CD4-positive, alpha-beta T cell (primary cell): ENCODE measurements around the gene ARL8A. TPM values are rescaled to one million over a fixed set of nuclear protein-coding genes. Genes with fewer than 3 reads are reported as not detected.
A peak's percentile ranks its signal among the peaks of the same experiment; 100 is the strongest.

ENCODE experiments used
- ATAC-seq: fragments of 200-7000 bp; cut with Tn5 transposase; one replicate; pipeline ENCODE4 v1.10.0; 2022; ENCODE audit warnings: mild to moderate bottlenecking; ENCODE audit not compliant: poor library complexity
- CTCF ChIA-PET: fragments of 350-600 bp; sonication (Branson Sonifier 250); formaldehyde crosslinking; loops from one replicate; lab custom pipeline; 2021; ENCODE audit warnings: antibody characterized with exemption, inconsistent platforms; lab: Charles Lee
- POLR2A ChIA-PET: fragments of 350-600 bp; sonication (Branson Sonifier 250); formaldehyde crosslinking; loops from one replicate; lab custom pipeline; 2021; ENCODE audit warnings: antibody characterized with exemption, inconsistent platforms; lab: Charles Lee
- DNase-seq, 14 experiments: peaks; one replicate each; pipeline ENCODE4 v3.0.0-alpha.2; 2013 to 2020; ENCODE audit warnings: mixed read lengths in 2 of 14
- H3K27ac ChIP-seq, 2 donors: one replicate each; pipeline versions ENCODE4 v1.5.1 to v1.7.0; 2013; ENCODE audit warnings: low read length in 2 of 2, low read depth in 1 of 2, mild to moderate bottlenecking in 1 of 2
- H3K27me3 ChIP-seq, 2 experiments: 1 replicate in 1 of 2; 2 replicates in 1 of 2; pipeline versions ENCODE4 v1.6.1 to v1.7.0; 2013; ENCODE audit warnings: low read length in 2 of 2, control low read depth in 1 of 2, mild to moderate bottlenecking in 1 of 2, moderate library complexity in 1 of 2; ENCODE audit not compliant: insufficient read depth in 2 of 2, control insufficient read depth in 1 of 2
- H3K36me3 ChIP-seq: one replicate; pipeline ENCODE4 v1.6.1; 2013; ENCODE audit warnings: low read length, control low read depth; ENCODE audit not compliant: insufficient read depth
- H3K4me1 ChIP-seq: one replicate; pipeline ENCODE4 v1.6.1; 2013; ENCODE audit warnings: low read length, control low read depth; ENCODE audit not compliant: insufficient read depth
- H3K4me3 ChIP-seq: one replicate; pipeline ENCODE4 v1.5.1; 2013; ENCODE audit warnings: mild to moderate bottlenecking, low read length, moderate library complexity
- H3K9me3 ChIP-seq, 2 experiments: 1 replicate in 1 of 2; 2 replicates in 1 of 2; pipeline versions ENCODE4 v1.6.1 to v1.7.0; 2013; ENCODE audit warnings: low read length in 2 of 2, mild to moderate bottlenecking in 2 of 2, control low read depth in 1 of 2, moderate library complexity in 1 of 2; ENCODE audit not compliant: control insufficient read depth in 1 of 2, insufficient read depth in 1 of 2
- H3K27ac Mint-ChIP-seq: one replicate; pipeline ENCODE4 v1.8.0; 2020; ENCODE audit warnings: mixed read lengths
- H3K27me3 Mint-ChIP-seq: one replicate; pipeline ENCODE4 v1.8.0; 2021; ENCODE audit warnings: mixed read lengths
- H3K36me3 Mint-ChIP-seq: one replicate; pipeline ENCODE4 v1.8.0; 2021; ENCODE audit warnings: low read depth, mixed read lengths
- H3K4me1 Mint-ChIP-seq: one replicate; pipeline ENCODE4 v1.8.0; 2021; ENCODE audit warnings: low read depth, mixed read lengths
- H3K4me3 Mint-ChIP-seq: one replicate; pipeline ENCODE4 v1.8.0; 2020; ENCODE audit warnings: mild to moderate bottlenecking, mixed read lengths
- H3K9me3 Mint-ChIP-seq: one replicate; pipeline ENCODE4 v1.8.0; 2020; ENCODE audit warnings: mixed read lengths
- CTCF ChIP-seq: fragments of 200-600 bp; IDR thresholded peaks from one replicate; pipeline ENCODE4 v1.8.0; 2022; ENCODE audit warnings: antibody characterized with exemption, mild to moderate bottlenecking
- intact Hi-C, 2 experiments: fragments of 100-400 bp; cut with DNase I in 1 of 2; cut with micrococcal nuclease in 1 of 2; formaldehyde crosslinking; loops; one replicate each; pipeline versions ENCODE4 v1.15.1 to v1.9.0; 2023 to 2025; cut with DNase I, micrococcal nuclease
- total RNA-seq, 174 experiments: library from RNA in 2 of 174; stranded (reverse) in 2 of 174; gene quantifications; one replicate each; pipeline ENCODE4 v1.2.3 and lab custom pipeline; 2021 to 2026

ARL8A gene
- total RNA-seq, 2 experiments from 2014 or later = 73.5 to 73.8 TPM

- no peak for DNase-seq
- no peaks in the 10 kb centered on the region for H3K9me3 Mint-ChIP-seq
- Histone ChIP-seq H3K27ac (no peak overlapping the region), H3K36me3 (no peaks in the 10 kb centered on the region), H3K4me1 (peaks cover 9% of the 10 kb centered on the region), H3K4me3 (no peak overlapping the region), H3K9me3 (no peaks in the 10 kb centered on the region), H3K27me3 (no peaks in the 10 kb centered on the region)
- peak; percentile 55 for ATAC-seq
- no peak overlapping the region for H3K4me3 Mint-ChIP-seq
- no peaks in the 10 kb centered on the region for H3K27me3 Mint-ChIP-seq
- intact Hi-C loops = no loop called here
- H3K36me3 Mint-ChIP-seq = no peaks in the 10 kb centered on the region
- no peak overlapping the region for H3K27ac Mint-ChIP-seq
- H3K4me1 Mint-ChIP-seq = no peaks in the 10 kb centered on the region
- no peak for TF ChIP-seq CTCF
- CTCF ChIA-PET = interaction anchor here (1.5 to 2.8 kb wide), 2 partner anchors 11 to 17 kb away, joined by 3 to 8 read pairs; partner anchors contain the start of gene PTPN7
- POLR2A ChIA-PET = interaction anchor here (1.1 kb wide), 1 partner anchor 11 kb away, joined by 7 read pairs; the partner anchor contains the start of gene PTPN7
Measured at GRCh38 chr1:202172015-202172355, 27.4 kb upstream of the ARL8A start.

- no peaks in the 10 kb centered on the region for H3K36me3 Mint-ChIP-seq
- no peaks in the 10 kb centered on the region for H3K9me3 Mint-ChIP-seq
- ATAC-seq (peak; percentile 39), DNase-seq (no peak)
- H3K4me3 Mint-ChIP-seq = no peak overlapping the region
- Histone ChIP-seq H3K36me3 (no peaks in the 10 kb centered on the region), H3K4me1 (peaks cover 12% of the 10 kb centered on the region), H3K4me3 (no peak overlapping the region), H3K27ac (no peak overlapping the region), H3K9me3 (no peaks in the 10 kb centered on the region), H3K27me3 (no peaks in the 10 kb centered on the region)
- H3K27ac Mint-ChIP-seq = no peak overlapping the region
- TF ChIP-seq CTCF = no peak
- H3K27me3 Mint-ChIP-seq = no peaks in the 10 kb centered on the region
- intact Hi-C loops = no loop called here
- CTCF ChIA-PET = interaction anchor here (1.5 to 2.8 kb wide), 2 partner anchors 10 to 16 kb away, joined by 3 to 8 read pairs; partner anchors contain the start of gene PTPN7
- H3K4me1 Mint-ChIP-seq = peaks cover 4% of the 10 kb centered on the region
- POLR2A ChIA-PET = interaction anchor here (1.0 to 1.1 kb wide), 2 partner anchors 11 to 16 kb away, joined by 4 to 7 read pairs; partner anchors contain the start of gene PTPN7
Measured at GRCh38 chr1:202171292-202172014, 26.9 kb upstream of the ARL8A start.

GRCh38 chr1:202170726-202171125 is 26.2 kb upstream of the ARL8A start:
- POLR2A ChIA-PET = interaction anchor here (1.0 to 1.1 kb wide), 2 partner anchors 10 to 16 kb away, joined by 4 to 7 read pairs; partner anchors contain the start of gene PTPN7
- H3K4me3 ChIP-seq = no peak overlapping the region
- no peak overlapping the region for H3K27ac Mint-ChIP-seq

More at GRCh38 chr1:202170726-202171125, 26.2 kb upstream of the ARL8A start:
- no peaks in the 10 kb centered on the region for H3K36me3 ChIP-seq
- DNase-seq (peak in 3 of 14 experiments; percentile 15 to 43 (median 25)), ATAC-seq (peak; percentile 45)
- H3K4me1 ChIP-seq = peaks cover 20% of the 10 kb centered on the region
- H3K27me3 Mint-ChIP-seq = no peaks in the 10 kb centered on the region
- no peaks in the 10 kb centered on the region for H3K36me3 Mint-ChIP-seq
- no peaks in the 10 kb centered on the region for H3K27me3 ChIP-seq
- no peaks in the 10 kb centered on the region for H3K9me3 Mint-ChIP-seq
- intact Hi-C loops = no loop called here
- peaks cover 8% of the 10 kb centered on the region for H3K4me1 Mint-ChIP-seq
- TF ChIP-seq CTCF = no peak
- CTCF ChIA-PET = interaction anchor here (1.5 to 2.8 kb wide), 2 partner anchors 10 to 15 kb away, joined by 3 to 8 read pairs; partner anchors contain the start of gene PTPN7
- no peak overlapping the region for H3K4me3 Mint-ChIP-seq
- H3K27ac ChIP-seq = no peak overlapping the region
- H3K9me3 ChIP-seq = no peaks in the 10 kb centered on the region
